Activated B cell treated with CpG ODN at 0.5 μM for 24 hours (primary cell): ENCODE measurements around the gene SOSTDC1. TPM values are rescaled to one million over a fixed set of nuclear protein-coding genes. Genes with fewer than 3 reads are reported as not detected.

Experiments used
- ATAC-seq: fragments of 200-7000 bp; cut with Tn5 transposase; one replicate; pipeline ENCODE4 v1.10.0; 2021; ENCODE audit warnings: low read depth, mild to moderate bottlenecking, moderate library complexity
- CTCF ChIA-PET: fragments of 350-600 bp; sonication (Branson Sonifier 250); formaldehyde crosslinking; loops from one replicate; lab custom pipeline; 2021; ENCODE audit warnings: antibody characterized with exemption; lab: Charles Lee
- POLR2A ChIA-PET: fragments of 350-600 bp; sonication (Branson Sonifier 250); formaldehyde crosslinking; loops from one replicate; lab custom pipeline; 2021; ENCODE audit warnings: antibody characterized with exemption; lab: Charles Lee
- DNase-seq: peaks from one replicate; pipeline ENCODE4 v3.0.0; 2022
- H3K27ac Mint-ChIP-seq: one replicate; pipeline ENCODE4 v1.8.0; 2020; ENCODE audit warnings: mixed read lengths
- H3K27me3 Mint-ChIP-seq: one replicate; pipeline ENCODE4 v1.8.0; 2021; ENCODE audit warnings: mixed read lengths
- H3K36me3 Mint-ChIP-seq: one replicate; pipeline ENCODE4 v1.8.0; 2021; ENCODE audit warnings: low read depth, mixed read lengths
- H3K4me1 Mint-ChIP-seq: one replicate; pipeline ENCODE4 v1.8.0; 2021; ENCODE audit warnings: mixed read lengths
- H3K4me3 Mint-ChIP-seq: one replicate; pipeline ENCODE4 v1.8.0; 2020; ENCODE audit warnings: mild to moderate bottlenecking, mixed read lengths
- H3K9me3 Mint-ChIP-seq: one replicate; pipeline ENCODE4 v1.8.0; 2020; ENCODE audit warnings: mixed read lengths
- CTCF ChIP-seq: fragments of 200-600 bp; IDR thresholded peaks from one replicate; pipeline ENCODE4 v1.8.0; 2022; ENCODE audit warnings: antibody characterized with exemption, mild to moderate bottlenecking
- intact Hi-C: fragments of 100-400 bp; cut with micrococcal nuclease; formaldehyde crosslinking; loops from one replicate; pipeline ENCODE4 v1.15.1; 2024
- total RNA-seq: library from RNA; stranded (reverse); gene quantifications from 2 replicates; pipeline ENCODE4 v1.2.3, GENCODE V29; 2022

Gene SOSTDC1
- not detected in 2 replicates for total RNA-seq

- CTCF ChIA-PET = no interaction called here
- POLR2A ChIA-PET = no interaction called here
- no peaks in the 10 kb centered on the region for H3K4me1 Mint-ChIP-seq
- TF ChIP-seq CTCF = no peak
- no peak for DNase-seq
- peaks cover 4% of the 10 kb centered on the region for H3K27me3 Mint-ChIP-seq
- intact Hi-C loops = no loop called here
- H3K36me3 Mint-ChIP-seq = no peaks in the 10 kb centered on the region
- no peak within 1 kb of the TSS for H3K4me3 Mint-ChIP-seq
- H3K9me3 Mint-ChIP-seq = no peaks in the 10 kb centered on the region
- no peak within 1 kb of the TSS for H3K27ac Mint-ChIP-seq
- no peak for ATAC-seq
Observed at GRCh38 chr7:16465469-16466361, at the start of gene SOSTDC1. TSS of gene SOSTDC1 (minus strand) at chr7:16465738. CDS start at chr7:16465668, 70 bp downstream.

- no peaks in the 10 kb centered on the region for H3K9me3 Mint-ChIP-seq
- no peak overlapping the region for H3K27ac Mint-ChIP-seq
- POLR2A ChIA-PET = interaction anchor here (0.6 kb wide), 1 partner anchor 1556 kb away, joined by 3 read pairs; no protein-coding TSS in a partner anchor
- DNase-seq (no peak), ATAC-seq (no peak)
- no peaks in the 10 kb centered on the region for H3K27me3 Mint-ChIP-seq
- TF ChIP-seq CTCF = no peak
- no peaks in the 10 kb centered on the region for H3K36me3 Mint-ChIP-seq
- H3K4me3 Mint-ChIP-seq = no peak overlapping the region
- no peaks in the 10 kb centered on the region for H3K4me1 Mint-ChIP-seq
- intact Hi-C loops = no loop called here
- CTCF ChIA-PET = no interaction called here
Observed at GRCh38 chr7:16514729-16515128, 49.2 kb upstream of the SOSTDC1 start.

- no peaks in the 10 kb centered on the region for H3K27me3 Mint-ChIP-seq
- DNase-seq = no peak
- no peak overlapping the region for H3K4me3 Mint-ChIP-seq
- H3K27ac Mint-ChIP-seq = no peak overlapping the region
- no peaks in the 10 kb centered on the region for H3K36me3 Mint-ChIP-seq
- intact Hi-C loops = no loop called here
- no peaks in the 10 kb centered on the region for H3K4me1 Mint-ChIP-seq
- POLR2A ChIA-PET = no interaction called here
- TF ChIP-seq CTCF = no peak
- H3K9me3 Mint-ChIP-seq = no peaks in the 10 kb centered on the region
- ATAC-seq = no peak
- CTCF ChIA-PET = no interaction called here
Observed at GRCh38 chr7:16514271-16514670, 48.7 kb upstream of the SOSTDC1 start.

- no peak overlapping the region for H3K27ac Mint-ChIP-seq
- peaks cover 4% of the 10 kb centered on the region for H3K9me3 Mint-ChIP-seq
- no peak overlapping the region for H3K4me3 Mint-ChIP-seq
- intact Hi-C loops = no loop called here
- no peaks in the 10 kb centered on the region for H3K27me3 Mint-ChIP-seq
- no peak for TF ChIP-seq CTCF
- POLR2A ChIA-PET = no interaction called here
- no peaks in the 10 kb centered on the region for H3K4me1 Mint-ChIP-seq
- no peak for DNase-seq
- no peak for ATAC-seq
- H3K36me3 Mint-ChIP-seq = no peaks in the 10 kb centered on the region
- CTCF ChIA-PET = no interaction called here
Observed at GRCh38 chr7:16512097-16512496, 46.6 kb upstream of the SOSTDC1 start.

GRCh38 chr7:16511314-16511713, 45.8 kb upstream of the SOSTDC1 start:
- Mint-ChIP-seq H3K27ac (no peak overlapping the region), H3K27me3 (no peaks in the 10 kb centered on the region), H3K36me3 (no peaks in the 10 kb centered on the region), H3K4me3 (no peak overlapping the region), H3K4me1 (no peaks in the 10 kb centered on the region), H3K9me3 (peaks cover 4% of the 10 kb centered on the region)
- intact Hi-C loops = no loop called here
- ATAC-seq (no peak), DNase-seq (no peak)
- TF ChIP-seq CTCF = no peak
- ChIA-PET POLR2A (no interaction called here), CTCF (no interaction called here)
